Measurements from ENCODE around the gene CDH6.

GRCh38 chr5:31226651-31227050, 33.2 kb downstream of the CDH6 start:
- TF ChIP-seq REST (IDR thresholded peaks at IDR 0.05; ENCODE audit: low read depth, low read length) (no peak), CTCF (IDR thresholded peaks at IDR 0.05) (no peak), EZH2phosphoT487 (IDR thresholded peaks at IDR 0.05; ENCODE audit: borderline replicate concordance, low read depth) (no peak), IRF3 (IDR thresholded peaks at IDR 0.05; ENCODE audit: low read depth, low read length) (no peak)
